Purkinje cell (primary cell): ENCODE measurements around the gene FAHD2B. TPM values are rescaled to one million over a fixed set of nuclear protein-coding genes. Genes with fewer than 3 reads are reported as not detected.

Experiments used
- polyA plus RNA-seq: library from polyadenylated mRNA; unstranded; fragments of >200 nt; fragmentation: Nextera tagmentation; gene quantifications from 2 replicates; pipeline ENCODE4 v1.2.1, GENCODE V29; 2014

The FAHD2B gene
- 11.6 and 12.1 TPM in 2 replicates for polyA plus RNA-seq

GRCh38 chr2:97094772-97095611 is at the start of gene FAHD2B:
Gene FAHD2B (minus strand): TSS chr2:97094882. CDS start chr2:97091706, 3,176 bp downstream.

GRCh38 chr2:97113050-97113881 is 18.6 kb upstream of the FAHD2B start, which contains the start of gene ANKRD36:
Gene ANKRD36 (plus strand): TSS chr2:97113153. CDS start chr2:97113740, 587 bp downstream.

Other genes with a start within 250 kb of the FAHD2B start
- gene ANKRD39, start 236.9 kb downstream of the FAHD2B start, polyA plus RNA-seq, result 49.9 and 50.2 TPM in 2 replicates
- 0.09 TPM in 1 of 2 replicates, not detected in the other for gene SEMA4C, start 224.8 kb downstream of the FAHD2B start, polyA plus RNA-seq
- gene FAM178B, start 108.3 kb downstream of the FAHD2B start, polyA plus RNA-seq, result not detected in 2 replicates
- 15.3 and 19.4 TPM in 2 replicates for gene ANKRD36, start 18.3 kb upstream of the FAHD2B start, polyA plus RNA-seq